A549 treated with dexamethasone at 1 μM for 4 hours (cell line): ENCODE data around the gene EIF4A3. TPM values are rescaled to one million over a fixed set of nuclear protein-coding genes. Genes with fewer than 3 reads are reported as not detected.

Experiments used
- total RNA-seq: library from RNA; stranded (reverse); fragments of 200-300 nt; extraction: Qiagen RNA extraction; gene quantifications from 5 replicates; pipeline ENCODE4 v1.2.3, GENCODE V29; 2022

EIF4A3 gene
- 203 to 229 TPM (median 219 TPM) in 5 replicates for total RNA-seq

GRCh38 chr17:80147035-80147822, at the start of gene EIF4A3:
TSS of gene EIF4A3 (minus strand) at chr17:80147128. CDS start at chr17:80146961, 167 bp downstream.

DNA sequence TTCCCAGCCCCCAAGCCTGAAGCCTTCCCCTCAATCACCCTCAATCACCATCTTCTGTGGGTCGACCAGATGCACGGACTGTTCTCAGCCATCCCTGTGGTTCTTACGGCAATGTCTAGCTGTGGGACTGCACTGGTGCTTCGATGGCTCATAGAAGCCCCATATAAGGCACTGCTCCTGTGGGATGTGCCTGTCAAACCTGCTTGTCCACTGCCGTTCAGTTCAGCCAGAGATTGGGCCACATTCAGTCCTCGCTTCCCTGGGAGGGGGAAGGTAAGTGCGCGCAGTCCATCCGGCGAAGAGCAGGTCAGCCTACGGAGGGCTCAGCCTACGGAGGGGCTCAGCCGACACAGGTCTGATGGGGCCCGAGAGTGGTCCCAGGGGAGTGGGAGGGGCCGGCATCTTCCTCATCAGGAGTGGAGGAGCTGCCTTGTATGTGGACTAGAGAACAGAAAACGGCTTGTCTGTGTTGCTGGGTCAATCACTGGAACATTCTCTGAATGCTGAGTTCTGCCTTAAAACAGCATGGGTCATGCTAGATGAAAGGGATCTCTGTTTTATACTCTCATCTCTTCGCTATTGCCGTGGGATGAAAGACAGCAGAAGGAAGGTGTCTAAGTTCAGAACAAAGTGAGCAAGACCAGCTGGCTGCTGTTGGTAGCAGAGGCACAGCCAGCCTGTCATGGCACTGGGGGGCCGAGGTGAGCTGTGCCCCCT, 23.0 kb upstream of the EIF4A3 start, which contains the start of gene CARD14:
TSS of gene CARD14 (plus strand) at position 247 of the 717 bp plus-strand sequence. CDS start 11,409 bp downstream, outside the sequence.

DNA sequence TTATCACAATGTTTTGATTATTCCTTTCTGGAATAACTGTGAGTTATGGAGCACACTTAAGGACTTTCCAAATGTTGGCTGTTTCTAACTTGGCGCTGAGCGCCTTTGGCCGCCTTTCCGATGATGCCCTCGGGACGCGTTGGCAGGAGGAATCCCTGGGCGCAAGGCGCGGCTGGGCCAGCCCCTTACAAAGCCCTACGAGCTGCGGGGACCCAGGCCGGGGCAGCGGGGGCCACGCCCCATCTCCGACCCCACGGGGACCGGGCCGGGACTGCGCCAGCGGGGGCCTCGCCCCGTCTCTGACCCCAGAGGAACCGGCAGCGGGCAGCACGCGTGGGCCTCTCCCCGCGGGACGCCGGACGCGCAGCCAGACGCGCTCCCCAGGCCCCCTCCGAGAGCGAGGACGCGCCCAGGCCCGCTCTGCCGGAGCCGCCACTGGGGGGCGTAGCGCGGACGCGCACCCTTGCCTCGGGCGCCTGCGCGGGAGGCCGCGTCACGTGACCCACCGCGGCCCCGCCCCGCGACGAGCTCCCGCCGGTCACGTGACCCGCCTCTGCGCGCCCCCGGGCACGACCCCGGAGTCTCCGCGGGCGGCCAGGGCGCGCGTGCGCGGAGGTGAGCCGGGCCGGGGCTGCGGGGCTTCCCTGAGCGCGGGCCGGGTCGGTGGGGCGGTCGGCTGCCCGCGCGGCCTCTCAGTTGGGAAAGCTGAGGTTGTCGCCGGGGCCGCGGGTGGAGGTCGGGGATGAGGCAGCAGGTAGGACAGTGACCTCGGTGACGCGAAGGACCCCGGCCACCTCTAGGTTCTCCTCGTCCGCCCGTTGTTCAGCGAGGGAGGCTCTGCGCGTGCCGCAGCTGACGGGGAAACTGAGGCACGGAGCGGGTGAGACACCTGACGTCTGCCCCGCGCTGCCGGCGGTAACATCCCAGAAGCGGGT, 45.6 kb downstream of the EIF4A3 start, which contains the start of gene GAA:
TSS of gene GAA (plus strand) at position 571 of the 935 bp plus-strand sequence. CDS start 3,006 bp downstream, outside the sequence.

Other genes starting within 250 kb of the EIF4A3 start
- gene TBC1D16, start 111.3 kb downstream of the EIF4A3 start, total RNA-seq: 10.2 to 19.0 TPM (median 17.7 TPM) in 5 replicates
- gene CCDC40, start 110.5 kb downstream of the EIF4A3 start, total RNA-seq: 7.0 to 9.4 TPM (median 8.8 TPM) in 5 replicates
- 41.2 to 68.6 TPM (median 61.1 TPM) in 5 replicates for gene GAA, start 45.5 kb downstream of the EIF4A3 start, total RNA-seq
- 0.22 to 0.42 TPM (median 0.38 TPM) in 5 replicates for gene CARD14, start 22.9 kb upstream of the EIF4A3 start, total RNA-seq
- gene SGSH, start 73.2 kb upstream of the EIF4A3 start, total RNA-seq: 17.6 to 25.7 TPM (median 22.6 TPM) in 5 replicates
- 10.2 to 14.0 TPM (median 12.8 TPM) in 5 replicates for gene SLC26A11, start 73.3 kb upstream of the EIF4A3 start, total RNA-seq
- 45.2 to 70.2 TPM (median 64.5 TPM) in 5 replicates for gene RNF213, start 113.7 kb upstream of the EIF4A3 start, total RNA-seq